Measurements from ENCODE around the gene MYO7B. TPM values are rescaled to one million over a fixed set of nuclear protein-coding genes. Genes with fewer than 3 reads are reported as not detected.
"Not testable (repeated sequence)": the region's sequence is repeated elsewhere in the genome, so short reads cannot be mapped to it uniquely, and the experiment has no call there.

The MYO7B gene
- total RNA-seq, 2 donors from 2014 or later = not detected

DNA sequence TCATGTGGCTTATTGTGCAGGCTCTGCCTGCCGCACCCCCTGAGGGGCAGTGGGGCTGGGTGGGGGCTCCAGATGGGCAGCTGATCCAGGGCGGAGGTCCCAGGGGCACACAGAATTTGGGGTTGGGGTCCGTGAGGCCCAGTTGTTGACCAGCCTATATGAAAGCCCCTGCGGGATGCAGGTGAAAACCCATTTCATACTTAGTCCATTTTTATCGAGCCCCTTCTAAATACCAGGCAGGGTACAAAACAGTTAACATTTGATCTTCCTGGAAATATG is 30.6 kb downstream of the MYO7B start:
- H3K27me3 Mint-ChIP-seq = peaks cover 7 to 18% of the 10 kb centered on the region in 2 donors
- ATAC-seq = no peak

DNA sequence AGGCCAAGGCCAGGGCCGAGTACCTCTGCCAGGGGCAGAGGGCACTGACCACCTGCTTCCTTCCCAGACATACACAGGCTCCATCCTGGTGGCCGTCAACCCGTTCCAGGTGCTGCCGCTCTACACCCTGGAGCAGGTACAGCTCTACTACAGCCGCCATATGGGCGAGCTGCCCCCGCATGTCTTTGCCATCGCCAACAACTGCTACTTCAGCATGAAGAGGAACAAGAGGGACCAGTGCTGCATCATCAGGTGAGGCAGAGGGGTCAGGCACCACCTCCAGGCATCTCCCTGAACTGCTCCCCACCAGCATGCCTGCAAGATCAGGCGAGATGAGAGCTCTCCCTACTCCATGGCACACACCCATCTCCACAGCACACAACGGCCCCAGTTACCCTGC is 31.1 kb downstream of the MYO7B start:
- no peak for ATAC-seq
- Mint-ChIP-seq H3K4me1 (ENCODE audit: low read depth in 2 of 2) (peaks cover 16 to 17% of the 10 kb centered on the region in 2 donors), H3K27me3 (peaks cover 7 to 18% of the 10 kb centered on the region in 2 donors), H3K36me3 (peaks cover 5% of the 10 kb centered on the region), H3K9me3 (no peaks in the 10 kb centered on the region), H3K27ac (no peak overlapping the region), H3K4me3 (no peak overlapping the region)
- DNase-seq (ENCODE audit: low spot score) = no peak

More for the DNA sequence above, 30.6 kb downstream of the MYO7B start:
- Mint-ChIP-seq H3K4me3 (no peak overlapping the region), H3K27ac (no peak overlapping the region), H3K36me3 (peaks cover 5% of the 10 kb centered on the region), H3K9me3 (no peaks in the 10 kb centered on the region), H3K4me1 (ENCODE audit: low read depth in 2 of 2) (peaks cover 16 to 17% of the 10 kb centered on the region in 2 donors)
- DNase-seq (ENCODE audit: low spot score) = no peak

DNA sequence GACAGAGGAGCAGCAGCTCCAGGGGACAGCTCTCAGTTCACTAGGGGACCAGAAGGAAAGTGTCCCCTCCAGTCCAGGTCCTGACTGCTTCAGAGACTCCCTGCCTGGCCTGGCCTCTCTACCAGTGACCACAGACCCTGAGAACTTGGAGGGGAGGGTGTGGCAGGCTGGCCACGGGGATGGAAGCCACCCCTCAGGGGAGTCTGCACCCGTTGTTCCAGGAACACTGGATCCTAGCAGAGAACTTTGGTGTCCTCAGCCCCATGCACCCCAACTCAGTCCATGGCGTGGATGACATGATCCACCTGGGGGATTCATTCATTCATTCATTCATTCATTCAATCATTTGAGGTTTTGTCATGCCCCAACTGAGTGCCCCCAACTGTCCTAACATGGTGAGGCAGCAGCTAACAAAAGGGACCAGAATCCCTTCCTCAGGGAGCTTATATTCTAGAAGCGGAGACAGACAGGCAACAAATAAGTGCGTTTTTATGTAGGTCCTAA is 31.9 kb downstream of the MYO7B start:
- no peak for ATAC-seq
- no peak overlapping the region for H3K4me3 Mint-ChIP-seq
- no peaks in the 10 kb centered on the region for H3K9me3 Mint-ChIP-seq
- peaks cover 6 to 22% of the 10 kb centered on the region in 2 donors for H3K27me3 Mint-ChIP-seq
- H3K4me1 Mint-ChIP-seq (ENCODE audit: low read depth in 2 of 2) = peaks cover 14 to 16% of the 10 kb centered on the region in 2 donors
- no peak overlapping the region for H3K27ac Mint-ChIP-seq
- no peak for DNase-seq (ENCODE audit: low spot score)
- H3K36me3 Mint-ChIP-seq = peaks cover 5% of the 10 kb centered on the region

DNA sequence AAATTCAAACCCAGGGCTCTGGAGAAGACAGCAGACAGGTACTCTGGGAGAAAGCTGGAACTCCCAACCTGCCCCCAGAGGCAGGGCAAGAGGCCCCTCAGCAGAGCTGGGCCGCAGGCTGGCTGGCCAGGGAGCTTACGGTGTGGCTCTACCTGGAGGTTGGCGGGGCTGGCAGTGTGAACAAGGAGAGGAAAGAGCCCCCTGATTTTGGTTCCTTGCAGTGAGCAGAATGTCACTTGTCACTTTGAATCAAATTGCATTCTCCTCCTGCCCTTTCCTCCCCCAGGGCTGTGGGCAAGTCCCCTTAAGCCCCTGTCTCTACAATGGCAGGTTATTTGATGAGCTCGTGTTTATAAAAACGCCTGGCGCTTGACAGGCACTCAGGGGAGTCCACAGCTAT is 32.6 kb downstream of the MYO7B start:
- Mint-ChIP-seq H3K27me3 (peaks cover 8 to 22% of the 10 kb centered on the region in 2 donors), H3K27ac (no peak overlapping the region), H3K4me3 (no peak overlapping the region), H3K36me3 (peaks cover under 1% of the 10 kb centered on the region), H3K9me3 (no peaks in the 10 kb centered on the region), H3K4me1 (ENCODE audit: low read depth in 2 of 2) (peaks cover 11% of the 10 kb centered on the region in 2 donors)
- DNase-seq (ENCODE audit: low spot score) = no peak
- no peak for ATAC-seq

DNA sequence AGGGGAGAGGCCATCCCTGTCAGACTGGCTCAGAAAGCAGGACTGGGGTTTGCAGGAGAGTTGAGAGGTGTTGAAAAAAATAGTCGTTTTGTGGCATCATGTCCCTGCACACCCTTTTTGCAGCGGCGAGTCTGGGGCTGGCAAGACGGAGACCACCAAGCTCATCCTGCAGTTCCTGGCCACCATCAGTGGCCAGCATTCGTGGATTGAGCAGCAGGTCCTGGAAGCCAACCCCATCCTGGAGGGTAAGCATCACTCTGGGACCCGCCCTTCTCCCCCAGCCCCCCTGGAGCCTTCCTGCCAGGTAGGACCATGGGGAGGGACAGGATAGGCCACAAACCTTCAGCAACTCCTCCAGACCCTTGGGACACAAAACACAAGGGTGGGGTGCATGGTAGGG is 34.2 kb downstream of the MYO7B start:
- H3K9me3 Mint-ChIP-seq = no peaks in the 10 kb centered on the region
- peaks cover 3 to 10% of the 10 kb centered on the region in 2 donors for H3K27me3 Mint-ChIP-seq
- H3K4me3 Mint-ChIP-seq = no peak overlapping the region
- no peaks in the 10 kb centered on the region for H3K36me3 Mint-ChIP-seq
- DNase-seq (ENCODE audit: low spot score) = no peak
- ATAC-seq = no peak
- H3K4me1 Mint-ChIP-seq (ENCODE audit: low read depth in 2 of 2) = no peaks in the 10 kb centered on the region
- no peak overlapping the region for H3K27ac Mint-ChIP-seq

DNA sequence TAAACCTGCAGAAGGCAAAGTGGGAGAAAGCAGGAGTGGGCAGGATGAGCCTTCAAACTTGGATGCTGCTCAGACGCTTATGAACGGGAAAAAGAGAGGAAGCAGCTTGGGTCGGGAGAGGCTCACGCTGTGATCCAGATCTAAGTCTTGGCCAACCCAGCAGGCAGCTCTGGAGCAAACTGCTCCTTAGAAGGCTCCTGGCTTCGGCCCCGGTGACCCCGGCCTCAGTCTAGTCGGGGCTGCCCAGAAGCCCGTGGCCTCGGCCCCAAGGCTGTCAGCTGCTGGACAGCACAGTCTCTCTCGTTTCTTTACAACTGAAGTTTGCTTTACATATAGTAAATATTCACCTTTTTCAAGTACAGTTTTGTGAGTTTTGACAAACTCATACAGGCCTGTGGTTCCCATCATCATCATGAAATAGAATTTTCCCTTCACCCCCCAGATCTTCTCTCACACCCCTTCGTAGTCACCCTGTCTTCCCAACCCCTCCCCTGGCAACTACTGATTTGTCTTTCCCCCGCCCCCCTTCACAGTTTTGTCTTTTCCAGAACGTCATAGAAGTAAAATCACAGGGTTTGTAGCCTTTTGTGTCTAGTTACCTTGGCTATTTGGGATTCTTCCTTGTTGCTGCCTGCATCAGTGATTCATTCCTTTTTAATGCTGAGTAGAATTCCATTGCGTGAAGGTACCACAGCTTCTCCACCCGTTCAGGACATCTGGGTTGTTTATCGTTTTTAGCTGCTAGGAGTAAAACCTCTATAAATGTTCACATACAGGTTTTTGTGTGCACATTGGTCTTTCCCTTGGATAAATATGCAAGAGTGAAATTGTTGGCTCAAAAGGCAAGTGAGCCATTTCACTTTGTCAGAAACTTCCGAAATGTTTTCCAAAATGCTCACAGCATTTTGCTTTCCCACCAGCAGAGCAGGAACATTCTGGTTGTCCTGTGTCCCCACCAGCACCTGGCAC is 35.1 kb downstream of the MYO7B start:
- DNase-seq (ENCODE audit: low spot score) = no peak
- H3K27me3 Mint-ChIP-seq = peaks cover 3 to 16% of the 10 kb centered on the region in 2 donors
- no peak for ATAC-seq
- H3K4me3 Mint-ChIP-seq = no peak overlapping the region
- H3K4me1 Mint-ChIP-seq (ENCODE audit: low read depth in 2 of 2) = peaks cover 5 to 7% of the 10 kb centered on the region in 2 donors
- no peaks in the 10 kb centered on the region for H3K9me3 Mint-ChIP-seq
- H3K27ac Mint-ChIP-seq = no peak overlapping the region
- no peaks in the 10 kb centered on the region for H3K36me3 Mint-ChIP-seq

DNA sequence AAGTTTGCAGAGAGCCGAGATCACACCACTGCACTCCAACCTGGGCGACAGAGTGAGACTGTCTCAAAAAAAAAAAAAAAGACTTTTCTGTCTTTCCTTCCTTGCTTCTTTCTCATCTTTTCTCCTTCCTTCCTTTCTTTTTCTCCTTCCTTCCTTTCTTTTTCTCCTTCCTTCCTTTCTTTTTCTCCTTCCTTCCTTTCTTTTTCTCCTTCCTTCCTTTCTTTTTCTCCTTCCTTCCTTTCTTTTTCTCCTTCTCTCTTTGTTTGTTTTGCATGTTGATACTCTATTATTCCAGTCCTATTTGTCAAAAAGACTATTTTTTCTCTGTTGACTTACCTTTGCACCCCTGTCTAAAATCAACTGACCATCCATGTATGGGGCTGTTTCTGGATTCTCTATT is 36.9 kb downstream of the MYO7B start:
- not testable (repeated sequence) for ATAC-seq; H3K36me3 Mint-ChIP-seq; DNase-seq (ENCODE audit: low spot score); H3K27ac Mint-ChIP-seq; H3K4me1 Mint-ChIP-seq (ENCODE audit: low read depth in 2 of 2); H3K4me3 Mint-ChIP-seq; H3K9me3 Mint-ChIP-seq
- H3K27me3 Mint-ChIP-seq = peaks cover 3 to 16% of the 10 kb centered on the region in 2 donors

DNA sequence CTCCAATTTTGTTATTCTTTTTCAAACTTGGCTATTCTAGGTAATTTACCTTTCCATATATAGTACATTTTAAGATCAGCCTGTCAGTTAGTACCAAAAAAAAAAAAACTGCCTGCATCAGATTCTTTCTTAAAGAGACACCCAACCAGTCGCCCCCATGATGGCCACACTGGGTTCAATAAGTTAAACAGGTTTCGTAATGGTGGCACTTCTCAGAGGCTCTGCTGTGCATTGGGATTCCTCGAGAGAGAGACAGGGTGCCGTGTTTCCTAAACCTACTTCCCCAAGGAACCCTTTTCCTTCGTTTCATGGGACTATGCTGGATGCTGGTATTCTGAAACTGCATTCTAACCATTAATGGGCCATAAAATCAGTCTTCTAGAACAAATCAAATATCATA is 37.4 kb downstream of the MYO7B start:
- no peaks in the 10 kb centered on the region for H3K36me3 Mint-ChIP-seq
- H3K4me1 Mint-ChIP-seq (ENCODE audit: low read depth in 2 of 2) = peaks cover 5 to 7% of the 10 kb centered on the region in 2 donors
- H3K9me3 Mint-ChIP-seq = no peaks in the 10 kb centered on the region
- H3K27ac Mint-ChIP-seq = no peak overlapping the region
- peaks cover 3 to 16% of the 10 kb centered on the region in 2 donors for H3K27me3 Mint-ChIP-seq
- DNase-seq (ENCODE audit: low spot score) (no peak), ATAC-seq (no peak)
- no peak overlapping the region for H3K4me3 Mint-ChIP-seq

DNA sequence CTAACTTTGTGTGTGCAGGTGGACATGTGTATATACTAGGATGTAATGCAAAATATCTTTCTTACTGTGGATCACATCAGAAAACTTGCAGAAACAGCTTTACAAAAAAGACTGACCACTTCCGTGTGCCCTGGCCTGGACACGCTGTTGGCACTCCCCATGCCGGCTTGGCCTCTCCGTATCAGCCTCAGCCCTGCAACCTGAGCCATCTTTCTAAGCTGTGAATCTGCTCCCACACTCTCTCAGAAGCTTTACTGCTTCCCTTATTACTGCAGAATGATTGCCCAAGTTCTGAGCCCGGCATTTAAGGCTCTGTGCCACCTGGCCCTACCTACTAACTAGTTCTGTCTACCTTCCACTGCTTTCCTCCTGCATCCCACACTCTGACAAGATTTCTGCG is 37.8 kb downstream of the MYO7B start:
- ATAC-seq (no peak), DNase-seq (ENCODE audit: low spot score) (no peak)
- no peaks in the 10 kb centered on the region for H3K9me3 Mint-ChIP-seq
- H3K27me3 Mint-ChIP-seq = peaks cover 3 to 16% of the 10 kb centered on the region in 2 donors
- H3K36me3 Mint-ChIP-seq = no peaks in the 10 kb centered on the region
- H3K4me3 Mint-ChIP-seq = no peak overlapping the region
- no peak overlapping the region for H3K27ac Mint-ChIP-seq
- H3K4me1 Mint-ChIP-seq (ENCODE audit: low read depth in 2 of 2) = peaks cover 5 to 7% of the 10 kb centered on the region in 2 donors

DNA sequence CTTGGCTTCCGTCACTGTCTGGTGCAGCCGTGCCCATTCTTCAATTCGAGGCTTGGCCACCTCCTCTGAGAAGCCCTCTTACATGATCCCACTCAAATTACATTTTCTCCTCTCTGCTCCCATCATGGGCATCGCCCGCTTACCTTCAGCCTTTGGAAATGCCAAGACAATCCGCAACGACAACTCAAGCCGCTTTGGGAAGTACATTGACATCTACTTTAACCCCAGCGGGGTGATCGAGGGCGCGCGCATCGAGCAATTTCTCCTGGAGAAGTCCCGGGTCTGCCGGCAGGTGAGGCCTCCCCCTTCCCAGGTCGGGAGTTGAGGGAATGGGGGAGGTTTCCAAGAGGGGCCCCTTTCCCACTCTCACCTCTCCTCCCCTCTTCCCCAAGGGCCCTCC is 38.3 kb downstream of the MYO7B start:
- Mint-ChIP-seq H3K27me3 (peaks cover 3 to 19% of the 10 kb centered on the region in 2 donors), H3K36me3 (no peaks in the 10 kb centered on the region), H3K27ac (no peak overlapping the region), H3K9me3 (no peaks in the 10 kb centered on the region), H3K4me3 (no peak overlapping the region), H3K4me1 (ENCODE audit: low read depth in 2 of 2) (peaks cover 5 to 7% of the 10 kb centered on the region in 2 donors)
- DNase-seq (ENCODE audit: low spot score) = no peak
- ATAC-seq = no peak

DNA sequence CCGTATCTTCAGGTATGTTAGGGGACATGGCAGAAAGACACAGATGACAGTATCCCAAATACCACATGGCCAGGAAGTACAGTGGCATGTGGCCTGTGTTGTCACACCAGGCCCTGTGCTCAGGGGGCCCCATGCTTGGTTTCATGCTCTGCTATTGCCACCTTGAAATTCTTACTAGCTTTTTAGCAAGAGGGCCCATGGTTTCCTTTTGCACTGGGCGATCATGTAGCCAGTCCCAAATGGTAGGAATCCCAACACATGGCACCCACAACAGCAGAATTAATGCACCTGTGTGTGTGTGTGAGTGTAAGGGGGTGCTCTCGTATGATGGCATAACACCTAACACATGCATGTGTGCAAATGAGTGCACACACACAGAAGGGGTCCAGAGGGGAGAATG is 39.2 kb downstream of the MYO7B start:
- no peak overlapping the region for H3K4me3 Mint-ChIP-seq
- peaks cover 7 to 24% of the 10 kb centered on the region in 2 donors for H3K27me3 Mint-ChIP-seq
- no peaks in the 10 kb centered on the region for H3K36me3 Mint-ChIP-seq
- ATAC-seq (peak in 1 of 2 donors; percentile 8), DNase-seq (ENCODE audit: low spot score) (no peak)
- H3K27ac Mint-ChIP-seq = no peak overlapping the region
- H3K4me1 Mint-ChIP-seq (ENCODE audit: low read depth in 2 of 2) = peaks cover 5 to 7% of the 10 kb centered on the region in 2 donors
- H3K9me3 Mint-ChIP-seq = no peaks in the 10 kb centered on the region

DNA sequence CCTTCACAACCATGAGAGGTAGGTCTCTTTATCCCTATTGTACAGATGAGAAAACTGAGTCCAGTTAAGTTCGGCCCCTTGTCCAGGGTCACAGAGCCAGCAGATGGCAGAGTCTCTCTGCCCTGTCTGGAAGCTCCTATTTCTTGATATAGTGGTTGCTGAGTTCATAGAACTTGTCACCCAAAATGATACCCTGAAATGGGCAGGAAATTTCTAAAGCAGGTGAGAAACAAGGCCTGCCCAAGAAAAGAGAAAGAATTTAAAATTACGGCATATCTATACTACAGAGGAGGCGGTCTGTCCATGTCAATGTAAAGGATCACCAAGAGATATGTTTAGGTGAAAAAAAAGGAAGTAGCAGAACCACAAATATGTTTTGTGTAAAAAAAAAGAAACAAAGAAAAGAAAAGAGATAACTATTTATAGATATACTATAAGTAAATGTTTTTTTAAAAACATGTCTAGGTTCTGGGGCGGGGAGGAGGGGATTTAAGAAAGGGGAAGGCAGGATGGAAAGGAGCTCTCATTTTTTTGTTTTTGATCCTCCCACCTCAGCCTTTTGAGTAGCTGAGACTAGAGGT is 39.8 kb downstream of the MYO7B start:
- Mint-ChIP-seq H3K4me1 (ENCODE audit: low read depth in 2 of 2) (peaks cover 6 to 7% of the 10 kb centered on the region in 2 donors), H3K4me3 (no peak overlapping the region), H3K27ac (peak overlapping the region in 1 of 2 donors; percentile 7), H3K27me3 (peaks cover 7 to 24% of the 10 kb centered on the region in 2 donors), H3K9me3 (no peaks in the 10 kb centered on the region), H3K36me3 (no peaks in the 10 kb centered on the region)
- ATAC-seq = no peak
- no peak for DNase-seq (ENCODE audit: low spot score)

DNA sequence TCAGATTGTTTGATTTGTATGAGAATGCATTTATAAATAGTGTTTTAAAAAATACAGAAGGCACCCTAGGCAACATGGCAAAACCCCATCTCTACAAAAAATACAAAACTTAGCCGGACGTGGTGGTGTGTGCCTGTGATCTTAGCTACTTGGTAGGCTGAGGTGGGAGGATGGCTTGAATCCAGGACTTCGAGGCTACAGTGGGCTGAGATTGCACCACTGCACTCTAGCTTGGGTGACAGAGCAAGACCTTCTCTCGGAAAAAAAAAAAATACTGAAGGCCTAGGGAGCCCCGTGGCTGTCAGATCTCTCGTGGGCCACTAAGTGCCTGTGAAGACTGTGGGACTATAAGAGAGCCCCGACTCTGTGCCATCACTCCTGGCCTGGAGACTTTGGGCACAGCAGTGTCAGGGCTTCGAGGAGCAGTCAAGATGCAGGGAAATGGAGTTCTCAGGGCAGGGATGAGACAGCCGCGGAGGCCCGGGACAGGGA is 40.5 kb downstream of the MYO7B start:
- DNase-seq (ENCODE audit: low spot score) (no peak), ATAC-seq (peak in 1 of 2 donors; percentile 3)
- Mint-ChIP-seq H3K9me3 (no peaks in the 10 kb centered on the region), H3K27me3 (peaks cover 7 to 24% of the 10 kb centered on the region in 2 donors), H3K4me3 (no peak overlapping the region), H3K36me3 (no peaks in the 10 kb centered on the region), H3K4me1 (ENCODE audit: low read depth in 2 of 2) (peaks cover 7 to 8% of the 10 kb centered on the region in 2 donors), H3K27ac (no peak overlapping the region)
